ENCODE measurements around the gene KCNQ1. TPM values are rescaled to one million over a fixed set of nuclear protein-coding genes. Genes with fewer than 3 reads are reported as not detected.

The KCNQ1 gene
- total and polyA plus RNA-seq, 8 donors = 7.1 to 37.7 (median 9.9) TPM

DNA sequence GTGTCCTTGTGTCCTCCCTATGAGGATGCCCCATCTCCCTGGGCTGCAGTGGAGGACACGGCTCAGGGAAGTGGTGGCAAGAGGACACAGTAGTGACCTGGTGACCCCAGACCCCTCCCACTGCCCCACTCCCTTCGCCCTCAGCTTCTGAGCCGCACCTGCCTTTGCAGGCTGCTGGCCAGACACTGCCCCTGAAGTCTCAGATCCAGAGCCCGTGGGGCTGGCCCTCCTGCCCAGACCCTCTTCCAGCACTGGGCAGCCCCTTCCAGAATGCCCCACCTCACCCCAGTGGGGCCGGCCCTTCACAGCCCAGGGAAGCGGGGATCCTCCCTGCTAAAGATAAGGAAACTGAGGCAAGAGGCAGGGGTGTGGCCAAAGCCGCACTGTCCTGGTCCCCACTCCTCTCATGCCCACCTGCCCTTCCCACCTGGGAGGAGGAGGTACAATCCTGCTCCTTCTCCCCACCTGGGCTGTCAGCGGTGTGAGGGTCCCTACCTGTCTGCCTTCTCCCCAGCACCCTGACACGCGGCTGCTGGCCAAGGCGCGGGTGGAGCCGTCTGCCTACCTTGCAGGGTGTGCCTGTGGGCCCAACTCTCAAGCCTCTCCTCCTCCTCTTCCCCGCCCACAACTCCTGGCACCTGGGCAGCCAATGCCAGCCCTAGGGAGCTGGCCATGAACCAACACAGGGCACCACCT is 17.8 kb upstream of the KCNQ1 start:
- H3K27ac ChIP-seq = no peak overlapping the region
- H3K27me3 ChIP-seq = peaks cover 0 to 6% of the 10 kb centered on the region in 2 donors
- TF ChIP-seq, protein P1, sequence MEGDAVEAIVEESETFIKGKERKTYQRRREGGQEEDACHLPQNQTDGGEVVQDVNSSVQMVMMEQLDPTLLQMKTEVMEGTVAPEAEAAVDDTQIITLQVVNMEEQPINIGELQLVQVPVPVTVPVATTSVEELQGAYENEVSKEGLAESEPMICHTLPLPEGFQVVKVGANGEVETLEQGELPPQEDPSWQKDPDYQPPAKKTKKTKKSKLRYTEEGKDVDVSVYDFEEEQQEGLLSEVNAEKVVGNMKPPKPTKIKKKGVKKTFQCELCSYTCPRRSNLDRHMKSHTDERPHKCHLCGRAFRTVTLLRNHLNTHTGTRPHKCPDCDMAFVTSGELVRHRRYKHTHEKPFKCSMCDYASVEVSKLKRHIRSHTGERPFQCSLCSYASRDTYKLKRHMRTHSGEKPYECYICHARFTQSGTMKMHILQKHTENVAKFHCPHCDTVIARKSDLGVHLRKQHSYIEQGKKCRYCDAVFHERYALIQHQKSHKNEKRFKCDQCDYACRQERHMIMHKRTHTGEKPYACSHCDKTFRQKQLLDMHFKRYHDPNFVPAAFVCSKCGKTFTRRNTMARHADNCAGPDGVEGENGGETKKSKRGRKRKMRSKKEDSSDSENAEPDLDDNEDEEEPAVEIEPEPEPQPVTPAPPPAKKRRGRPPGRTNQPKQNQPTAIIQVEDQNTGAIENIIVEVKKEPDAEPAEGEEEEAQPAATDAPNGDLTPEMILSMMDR (IDR thresholded peaks at IDR 0.05) = no peak
- no peaks in the 10 kb centered on the region for H3K36me3 ChIP-seq
- DNase-seq (peak in 1 of 4 donors; percentile 81), ATAC-seq (peak; percentile 83)
- intact Hi-C loops (cut with DNase I) = loop anchor here (2.0 to 10.0 kb wide), 4 partner anchors 100 to 460 kb away; partner anchors contain the start of gene CDKN1C (in 1 of the 2)
- no peak overlapping the region for H3K4me3 ChIP-seq
- H3K9me3 ChIP-seq = no peaks in the 10 kb centered on the region
- no peaks in the 10 kb centered on the region for H3K4me1 ChIP-seq

DNA sequence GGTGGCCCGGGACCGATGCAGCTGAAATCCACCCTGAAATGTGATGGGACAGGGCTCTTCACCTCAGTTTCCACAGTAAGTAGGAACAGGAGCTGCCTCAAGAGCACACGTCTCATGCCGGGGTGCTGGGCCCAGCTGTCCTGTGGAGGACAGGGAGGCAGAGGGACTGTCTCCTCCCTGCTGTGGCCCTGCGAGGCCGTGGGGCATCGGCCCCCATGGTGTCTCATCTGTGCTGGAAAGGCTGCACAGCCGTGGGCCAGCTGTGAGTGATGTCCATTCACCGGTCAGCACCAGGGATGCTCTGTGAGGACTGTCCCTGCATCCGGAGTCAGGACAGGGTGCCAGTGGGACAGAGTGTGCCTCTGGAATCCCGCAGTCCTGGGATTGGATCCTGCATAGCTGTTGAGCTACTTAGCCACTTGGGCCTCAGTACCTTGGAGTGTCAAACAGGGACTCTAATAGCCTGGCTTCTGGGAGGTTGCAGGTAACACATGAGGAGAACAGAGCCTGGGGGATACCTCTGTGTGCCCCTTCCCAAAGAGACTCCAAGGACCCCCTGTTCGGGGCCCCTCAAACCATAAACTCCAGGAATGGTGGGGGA is 17.0 kb upstream of the KCNQ1 start:
- Histone ChIP-seq H3K27me3 (no peaks in the 10 kb centered on the region), H3K27ac (no peak overlapping the region), H3K4me3 (no peak overlapping the region), H3K4me1 (no peaks in the 10 kb centered on the region), H3K9me3 (no peaks in the 10 kb centered on the region), H3K36me3 (no peaks in the 10 kb centered on the region)
- ATAC-seq (no peak), DNase-seq (peak in 1 of 4 donors; percentile 65)
- TF ChIP-seq, protein P1 (IDR thresholded peaks at IDR 0.05) = no peak
- intact Hi-C loops (cut with DNase I) = loop anchor here (2.0 to 10.0 kb wide), 4 partner anchors 99 to 459 kb away; partner anchors contain the start of gene CDKN1C (in 1 of the 2)

DNA sequence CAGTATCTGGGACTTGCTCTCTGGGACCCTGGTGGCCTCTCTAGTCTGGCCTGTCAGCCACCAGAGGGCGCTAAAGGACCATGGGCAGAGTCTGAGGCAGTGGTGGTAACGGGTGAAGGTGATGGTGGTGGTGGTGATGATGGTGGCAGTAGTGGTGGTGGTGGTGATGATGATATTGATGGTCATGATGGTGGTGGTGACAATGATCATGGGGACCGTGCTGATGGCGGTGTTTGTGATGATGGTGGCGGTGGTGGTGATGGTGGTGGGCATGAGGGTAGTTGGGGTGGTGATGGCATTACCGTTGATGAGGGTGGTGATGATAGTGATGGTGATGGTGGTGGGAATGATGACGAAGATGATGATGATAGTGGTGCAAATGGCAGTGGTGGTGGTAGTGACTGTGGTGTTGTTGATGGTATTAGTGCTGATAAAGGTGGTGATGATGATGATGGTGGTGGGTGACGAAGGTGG is 16.4 kb upstream of the KCNQ1 start:
- H3K27ac ChIP-seq = no peak overlapping the region
- H3K4me1 ChIP-seq = no peaks in the 10 kb centered on the region
- ATAC-seq = peak; percentile 91
- TF ChIP-seq, protein P1 (IDR thresholded peaks at IDR 0.05) = peak; percentile 87 to 94
- no peaks in the 10 kb centered on the region for H3K27me3 ChIP-seq
- no peaks in the 10 kb centered on the region for H3K36me3 ChIP-seq
- no peak overlapping the region for H3K4me3 ChIP-seq
- no peaks in the 10 kb centered on the region for H3K9me3 ChIP-seq
- intact Hi-C loops (cut with DNase I) = loop anchor here (5.0 to 10.0 kb wide), 3 partner anchors 99 to 459 kb away; partner anchors contain the start of gene CDKN1C (in 1 of the 2)
- peak in 3 of 4 donors; percentile 75 to 92 (median 81) for DNase-seq

DNA sequence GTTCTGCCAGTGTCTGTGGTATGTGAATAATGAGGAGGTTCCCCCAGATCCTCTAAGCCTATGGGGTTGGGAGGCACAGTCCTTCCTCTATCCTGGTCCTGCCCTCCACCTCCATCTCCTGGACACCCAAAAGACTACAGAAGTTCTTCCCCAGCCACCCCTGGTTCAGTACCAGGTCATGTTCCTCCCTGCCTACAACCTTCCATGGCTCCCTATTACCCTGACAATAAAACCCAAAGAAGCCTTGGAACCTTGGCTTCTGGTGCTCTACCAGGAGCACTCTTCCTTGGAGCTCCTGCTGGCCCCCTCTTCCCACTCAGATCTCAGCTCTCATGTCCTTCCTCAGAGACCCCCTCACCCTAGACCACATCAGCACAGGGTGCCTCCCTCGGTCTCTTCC is 13.4 kb upstream of the KCNQ1 start:
- no peaks in the 10 kb centered on the region for H3K27me3 ChIP-seq
- no peak for DNase-seq
- no peaks in the 10 kb centered on the region for H3K9me3 ChIP-seq
- H3K27ac ChIP-seq = no peak overlapping the region
- no peaks in the 10 kb centered on the region for H3K4me1 ChIP-seq
- H3K4me3 ChIP-seq = no peak overlapping the region
- H3K36me3 ChIP-seq = no peaks in the 10 kb centered on the region
- intact Hi-C loops (cut with DNase I) = no loop called here
- ATAC-seq = no peak
- TF ChIP-seq, protein P1 (IDR thresholded peaks at IDR 0.05) = no peak

DNA sequence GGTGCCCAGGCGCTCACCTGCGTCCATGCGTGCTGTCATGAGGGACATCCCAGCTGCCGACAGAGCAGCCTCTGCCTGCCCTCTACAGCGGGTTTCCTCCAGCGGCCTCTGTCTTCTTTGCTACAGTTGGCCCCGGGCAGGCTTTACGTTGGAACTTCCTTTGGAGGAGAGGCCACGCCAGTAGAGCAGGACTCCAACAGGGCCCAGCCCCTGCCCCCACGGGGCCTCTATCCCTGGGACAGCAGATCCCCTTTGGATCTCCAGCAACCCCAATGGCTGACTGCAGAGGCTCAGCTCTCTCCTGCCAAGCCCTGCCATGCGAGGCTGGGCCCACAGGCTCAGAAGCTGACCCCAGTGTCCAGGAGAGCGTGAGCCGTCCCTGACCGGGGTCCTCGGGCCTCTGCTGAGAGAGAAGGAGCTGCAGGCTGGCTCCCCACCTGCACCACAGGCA is 12.6 kb upstream of the KCNQ1 start:
- ATAC-seq (no peak), DNase-seq (peak in 2 of 4 donors; percentile 29 to 68)
- Histone ChIP-seq H3K27ac (no peak overlapping the region), H3K36me3 (no peaks in the 10 kb centered on the region), H3K9me3 (no peaks in the 10 kb centered on the region), H3K4me1 (no peaks in the 10 kb centered on the region), H3K4me3 (no peak overlapping the region), H3K27me3 (peaks cover 0 to 1% of the 10 kb centered on the region in 2 donors)
- intact Hi-C loops (cut with DNase I) = no loop called here
- TF ChIP-seq, protein P1 (IDR thresholded peaks at IDR 0.05) = no peak
